PC-9 (cell line): ENCODE measurements around the gene MCCC2. TPM values are rescaled to one million over a fixed set of nuclear protein-coding genes. Genes with fewer than 3 reads are reported as not detected.

Experiments used
- BruUV-seq: library from RNA; stranded (reverse); fragments of 400-500 nt; replicated peaks from 2 replicates; lab custom pipeline; 2021; lab: Mats Ljungman, UMichigan
- CTCF ChIA-PET: fragments of 300-600 bp; sonication (Branson Sonifier 250); formaldehyde crosslinking; loops from one replicate; lab custom pipeline; 2022; ENCODE audit warnings: antibody characterized with exemption; lab: Charles Lee
- POLR2A ChIA-PET: fragments of 300-600 bp; sonication (Branson Sonifier 250); formaldehyde crosslinking; loops from one replicate; lab custom pipeline; 2022; ENCODE audit warnings: antibody characterized with exemption; ENCODE audit not compliant: unreplicated experiment; lab: Charles Lee
- DNase-seq, 2 experiments: peaks; one replicate each; pipeline versions ENCODE4 v3.0.0 to v3.0.0-alpha.2; 2015 to 2022; ENCODE audit warnings: mixed read lengths in 1 of 2
- H2AFZ ChIP-seq: fragments of 200-600 bp; sonication (generic); 2 replicates; pipeline ENCODE4 v1.8.1; 2017; ENCODE audit warnings: antibody characterized with exemption
- H3F3A ChIP-seq: fragments of 200-600 bp; sonication (generic); 2 replicates; pipeline ENCODE4 v1.8.1; 2017; ENCODE audit warnings: antibody characterized with exemption, mild to moderate bottlenecking, low read depth; ENCODE audit not compliant: insufficient read depth
- H3K27ac ChIP-seq: fragments of 200-600 bp; sonication (generic); 2 replicates; pipeline ENCODE4 v1.6.1; 2016; ENCODE audit warnings: mixed run types
- H3K27me3 ChIP-seq: fragments of 200-600 bp; sonication (generic); 2 replicates; pipeline ENCODE4 v1.6.1; 2016; ENCODE audit warnings: low read depth, mixed run types; ENCODE audit not compliant: insufficient read depth
- H3K36me3 ChIP-seq: fragments of 200-600 bp; sonication (generic); 2 replicates; pipeline ENCODE4 v1.6.1; 2016; ENCODE audit warnings: low read depth, mixed run types
- H3K4me1 ChIP-seq: fragments of 200-600 bp; sonication (generic); replicated peaks from 2 replicates; pipeline ENCODE4 v1.6.1; 2016; ENCODE audit warnings: mixed run types; ENCODE audit not compliant: insufficient read depth
- H3K4me2 ChIP-seq: fragments of 200-600 bp; sonication (generic); 2 replicates; pipeline ENCODE4 v1.6.1; 2017; ENCODE audit warnings: mixed run types
- H3K4me3 ChIP-seq: fragments of 200-600 bp; sonication (generic); 2 replicates; pipeline ENCODE4 v1.6.1; 2016; ENCODE audit warnings: mixed run types
- H3K79me2 ChIP-seq: fragments of 200-600 bp; sonication (generic); 2 replicates; pipeline ENCODE4 v1.6.1; 2017; ENCODE audit warnings: low read depth, mixed run types
- H3K9me2 ChIP-seq: fragments of 200-600 bp; sonication (generic); 2 replicates; pipeline ENCODE4 v1.8.1; 2017; ENCODE audit warnings: mild to moderate bottlenecking; ENCODE audit not compliant: insufficient read depth
- H3K9me3 ChIP-seq: fragments of 200-600 bp; sonication (generic); 2 replicates; pipeline ENCODE4 v1.8.1; 2016; ENCODE audit warnings: low read depth; ENCODE audit not compliant: insufficient read depth
- H4K20me1 ChIP-seq: fragments of 200-600 bp; sonication (generic); 2 replicates; pipeline ENCODE4 v1.8.1; 2017; ENCODE audit not compliant: insufficient read depth
- EZH2 ChIP-seq: fragments of 200-600 bp; sonication (generic); IDR thresholded peaks from 2 replicates; pipeline ENCODE4 v1.8.0; 2017; ENCODE audit warnings: antibody characterized with exemption, low read depth
- intact Hi-C: fragments of 100-400 bp; cut with micrococcal nuclease; formaldehyde crosslinking; loops from one replicate; pipeline ENCODE4 v1.10.0; 2022; ENCODE audit not compliant: unreplicated experiment
- total RNA-seq: library from RNA; stranded (reverse); gene quantifications from 2 replicates; pipeline ENCODE4 v1.2.3, GENCODE V29; 2021
- TF ChIP-seq, protein P1 (sequence below): fragments of 200-600 bp; sonication (generic); conservative IDR thresholded peaks from 2 replicates; pipeline ENCODE4 v1.6.1; 2017; ENCODE audit warnings: mixed run types, antibody characterized with exemption, mild to moderate bottlenecking, moderate library complexity

Gene MCCC2
- total RNA-seq, 1 experiment from 2014 or later = 87.0 TPM

DNA sequence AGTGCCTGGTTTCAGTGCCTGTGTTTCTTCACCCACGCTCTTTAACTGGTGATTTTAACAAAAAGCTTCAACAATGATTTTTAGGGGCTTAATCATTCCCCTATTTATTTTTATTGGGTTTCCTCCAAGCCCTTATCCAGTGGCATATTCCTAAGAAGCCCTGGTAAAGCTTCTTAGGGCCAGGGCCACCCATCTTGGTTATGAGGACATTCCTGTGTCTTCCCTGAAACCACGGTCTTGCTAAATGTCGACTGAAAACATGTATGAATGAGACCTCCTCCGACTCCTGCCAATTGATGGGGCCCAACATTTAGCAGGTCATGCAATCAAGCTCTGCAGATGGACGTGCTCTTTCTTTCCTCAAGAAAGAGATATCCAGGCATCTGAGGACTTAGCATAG lies 118.3 kb downstream of the MCCC2 start:
- no TSS peak for BruUV-seq
- H3K36me3 ChIP-seq = no peaks in the 10 kb centered on the region
- CTCF ChIA-PET = no interaction called here
- H4K20me1 ChIP-seq = no peaks in the 10 kb centered on the region
- POLR2A ChIA-PET = no interaction called here
- no peak overlapping the region for H3K27ac ChIP-seq
- H3F3A ChIP-seq = no peaks in the 10 kb centered on the region
- H3K9me2 ChIP-seq = no peaks in the 10 kb centered on the region
- H3K27me3 ChIP-seq = peaks cover 28% of the 10 kb centered on the region
- no peak for TF ChIP-seq EZH2
- TF ChIP-seq, protein P1, sequence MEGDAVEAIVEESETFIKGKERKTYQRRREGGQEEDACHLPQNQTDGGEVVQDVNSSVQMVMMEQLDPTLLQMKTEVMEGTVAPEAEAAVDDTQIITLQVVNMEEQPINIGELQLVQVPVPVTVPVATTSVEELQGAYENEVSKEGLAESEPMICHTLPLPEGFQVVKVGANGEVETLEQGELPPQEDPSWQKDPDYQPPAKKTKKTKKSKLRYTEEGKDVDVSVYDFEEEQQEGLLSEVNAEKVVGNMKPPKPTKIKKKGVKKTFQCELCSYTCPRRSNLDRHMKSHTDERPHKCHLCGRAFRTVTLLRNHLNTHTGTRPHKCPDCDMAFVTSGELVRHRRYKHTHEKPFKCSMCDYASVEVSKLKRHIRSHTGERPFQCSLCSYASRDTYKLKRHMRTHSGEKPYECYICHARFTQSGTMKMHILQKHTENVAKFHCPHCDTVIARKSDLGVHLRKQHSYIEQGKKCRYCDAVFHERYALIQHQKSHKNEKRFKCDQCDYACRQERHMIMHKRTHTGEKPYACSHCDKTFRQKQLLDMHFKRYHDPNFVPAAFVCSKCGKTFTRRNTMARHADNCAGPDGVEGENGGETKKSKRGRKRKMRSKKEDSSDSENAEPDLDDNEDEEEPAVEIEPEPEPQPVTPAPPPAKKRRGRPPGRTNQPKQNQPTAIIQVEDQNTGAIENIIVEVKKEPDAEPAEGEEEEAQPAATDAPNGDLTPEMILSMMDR = no peak
- intact Hi-C loops = no loop called here
- no peak overlapping the region for H3K4me2 ChIP-seq
- H3K4me1 ChIP-seq = no peaks in the 10 kb centered on the region
- H3K79me2 ChIP-seq = no peaks in the 10 kb centered on the region
- no peaks in the 10 kb centered on the region for H3K9me3 ChIP-seq
- no peak for DNase-seq
- H3K4me3 ChIP-seq = no peak overlapping the region
- no peak overlapping the region for H2AFZ ChIP-seq

DNA sequence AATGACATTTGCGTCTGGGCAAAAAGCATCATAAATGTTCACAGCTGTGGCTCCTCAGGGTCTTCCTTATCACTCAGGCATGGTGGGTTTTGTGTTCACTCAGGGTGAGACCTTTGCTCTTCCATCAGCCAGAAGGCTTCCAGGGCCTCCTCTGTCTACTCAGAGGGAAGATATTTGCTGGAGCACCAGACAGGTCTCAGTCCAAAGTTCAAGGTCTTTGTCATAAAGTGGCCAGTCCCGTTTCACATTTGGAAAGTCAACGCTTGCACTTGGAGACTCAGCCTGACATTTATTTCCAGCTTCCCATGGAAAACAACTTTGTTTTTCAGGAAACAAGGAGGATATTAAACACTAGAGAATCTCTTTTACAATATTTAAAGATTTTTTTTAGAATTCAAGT lies 119.8 kb downstream of the MCCC2 start:
- no TSS peak for BruUV-seq
- POLR2A ChIA-PET = no interaction called here
- Histone ChIP-seq H3K27me3 (peaks cover 28% of the 10 kb centered on the region), H3K9me3 (no peaks in the 10 kb centered on the region), H3F3A (no peaks in the 10 kb centered on the region), H4K20me1 (no peaks in the 10 kb centered on the region), H3K27ac (no peak overlapping the region), H3K79me2 (no peaks in the 10 kb centered on the region), H3K4me3 (no peak overlapping the region), H2AFZ (no peak overlapping the region), H3K4me2 (no peak overlapping the region), H3K36me3 (no peaks in the 10 kb centered on the region), H3K9me2 (no peaks in the 10 kb centered on the region), H3K4me1 (no peaks in the 10 kb centered on the region)
- DNase-seq = no peak
- intact Hi-C loops = no loop called here
- TF ChIP-seq EZH2 = no peak
- TF ChIP-seq, protein P1 = no peak
- CTCF ChIA-PET = no interaction called here

Other genes starting within 250 kb of the MCCC2 start
- gene BDP1, start 131.7 kb upstream of the MCCC2 start, total RNA-seq = 12.0 and 20.0 TPM in 2 replicates
- not detected in 2 replicates for gene CARTPT, start 131.9 kb downstream of the MCCC2 start, total RNA-seq